Mesendoderm (in vitro differentiated cells): ENCODE results near the gene OR7C1. TPM values are rescaled to one million over a fixed set of nuclear protein-coding genes. Genes with fewer than 3 reads are reported as not detected.

Experiments used
- DNase-seq: peaks from one replicate; pipeline ENCODE4 v3.0.0; 2013
- H2AK5ac ChIP-seq: 2 replicates; pipeline ENCODE4 v1.6.1; 2013; ENCODE audit warnings: low read length, inconsistent platforms
- H2BK120ac ChIP-seq: 2 replicates; pipeline ENCODE4 v1.6.1; 2013; ENCODE audit warnings: low read depth, mild to moderate bottlenecking, low read length, moderate library complexity, mixed read lengths
- H2BK15ac ChIP-seq: replicated peaks from 2 replicates; pipeline ENCODE4 v1.6.1; 2013; ENCODE audit warnings: low read depth, mild to moderate bottlenecking, moderate library complexity
- H2BK5ac ChIP-seq: 2 replicates; pipeline ENCODE4 v1.6.1; 2013; ENCODE audit warnings: low read length, inconsistent platforms
- H3K18ac ChIP-seq: 2 replicates; pipeline ENCODE4 v1.6.1; 2013; ENCODE audit warnings: mild to moderate bottlenecking, low read length, mixed read lengths
- H3K23ac ChIP-seq: one replicate; pipeline ENCODE4 v1.6.1; 2013; ENCODE audit warnings: low read length
- H3K27ac ChIP-seq: 2 replicates; pipeline ENCODE4 v1.5.1; 2013; ENCODE audit warnings: low read depth, mild to moderate bottlenecking, inconsistent platforms, low read length, moderate library complexity
- H3K27me3 ChIP-seq: 2 replicates; pipeline ENCODE4 v1.6.1; 2013; ENCODE audit warnings: low read length, control low read depth, mild to moderate bottlenecking, inconsistent platforms; ENCODE audit not compliant: insufficient read depth, poor library complexity
- H3K36me3 ChIP-seq: 2 replicates; pipeline ENCODE4 v1.6.1; 2013; ENCODE audit warnings: low read length, inconsistent platforms; ENCODE audit not compliant: control insufficient read depth, insufficient read depth
- H3K4ac ChIP-seq: one replicate; pipeline ENCODE4 v1.6.1; 2013; ENCODE audit warnings: low read depth, mild to moderate bottlenecking, low read length, moderate library complexity
- H3K4me1 ChIP-seq: 2 replicates; pipeline ENCODE4 v1.6.1; 2013; ENCODE audit warnings: low read depth, low read length, inconsistent platforms; ENCODE audit not compliant: control insufficient read depth
- H3K4me2 ChIP-seq: 2 replicates; pipeline ENCODE4 v1.6.1; 2013; ENCODE audit warnings: low read length
- H3K4me3 ChIP-seq: 2 replicates; pipeline ENCODE4 v1.5.1; 2013; ENCODE audit warnings: mild to moderate bottlenecking, low read length
- H3K56ac ChIP-seq: one replicate; pipeline ENCODE4 v1.6.1; 2013; ENCODE audit warnings: low read length
- H3K79me1 ChIP-seq: 2 replicates; pipeline ENCODE4 v1.6.1; 2013; ENCODE audit warnings: low read length, inconsistent platforms
- H3K79me2 ChIP-seq: 2 replicates; pipeline ENCODE4 v1.6.1; 2013; ENCODE audit warnings: mild to moderate bottlenecking, low read length; ENCODE audit not compliant: control insufficient read depth, insufficient read depth
- H3K9ac ChIP-seq: 2 replicates; pipeline ENCODE4 v1.6.1; 2013; ENCODE audit warnings: low read length, inconsistent platforms
- H4K5ac ChIP-seq: one replicate; pipeline ENCODE4 v1.6.1; 2013; ENCODE audit warnings: low read length
- H4K8ac ChIP-seq: one replicate; pipeline ENCODE4 v1.6.1; 2013; ENCODE audit warnings: low read depth, mild to moderate bottlenecking, control low read depth, low read length, moderate library complexity
- WGBS: extraction: QIAGEN DNeasy Blood & Tissue Kit; methylation state at CpG from one replicate; pipeline ENCODE4 v1.1.7; 2013; ENCODE audit warnings: low lambda C conversion rate, missing lambda C conversion rate; ENCODE audit not compliant: insufficient coverage; ENCODE audit errors: extremely low coverage; 5-methylcytosine and 5-hydroxymethylcytosine counted together
- small RNA-seq: library from polyadenylated mRNA; stranded (forward); fragments of <200 nt; extraction: miRNeasy Mini kit (QIAGEN cat#:217004); gene quantifications from one replicate; pipeline ENCODE3, GENCODE V24; 2013; ENCODE audit not compliant: insufficient read depth

The OR7C1 gene

GRCh38 chr19:14762111-14762510 is 72.9 kb downstream of the OR7C1 start:
- Histone ChIP-seq H3K18ac (no peak overlapping the region), H3K79me1 (no peaks in the 10 kb centered on the region), H3K23ac (no peak overlapping the region), H3K27ac (no peak overlapping the region), H4K5ac (no peak overlapping the region), H3K4me3 (no peak overlapping the region), H4K8ac (no peak overlapping the region), H3K4ac (no peak overlapping the region), H3K79me2 (no peaks in the 10 kb centered on the region), H2AK5ac (no peak overlapping the region), H3K4me1 (no peaks in the 10 kb centered on the region), H3K4me2 (no peak overlapping the region), H3K27me3 (no peaks in the 10 kb centered on the region), H2BK15ac (no peak overlapping the region), H2BK120ac (no peak overlapping the region), H3K9ac (no peak overlapping the region), H3K56ac (no peak overlapping the region), H3K36me3 (no peaks in the 10 kb centered on the region), H2BK5ac (no peak overlapping the region)
- no peak for DNase-seq
- WGBS = no CpG with 5 or more reads among the region's 2 CpGs

GRCh38 chr19:14761607-14762006 is 73.4 kb downstream of the OR7C1 start:
- Histone ChIP-seq H3K23ac (no peak overlapping the region), H3K36me3 (no peaks in the 10 kb centered on the region), H2BK15ac (no peak overlapping the region), H2BK120ac (no peak overlapping the region), H2BK5ac (no peak overlapping the region), H4K5ac (no peak overlapping the region), H3K18ac (no peak overlapping the region), H3K4me2 (no peak overlapping the region), H3K56ac (no peak overlapping the region), H3K27me3 (no peaks in the 10 kb centered on the region), H2AK5ac (no peak overlapping the region), H3K4me3 (no peak overlapping the region), H3K9ac (no peak overlapping the region), H3K4me1 (no peaks in the 10 kb centered on the region), H3K79me1 (no peaks in the 10 kb centered on the region), H3K4ac (no peak overlapping the region), H4K8ac (no peak overlapping the region), H3K27ac (no peak overlapping the region), H3K79me2 (no peaks in the 10 kb centered on the region)
- DNase-seq = no peak
- WGBS = no CpG with 5 or more reads among the region's 5 CpGs

- Histone ChIP-seq H2AK5ac (no peak overlapping the region), H3K4me3 (no peak overlapping the region), H3K9ac (no peak overlapping the region), H2BK15ac (no peak overlapping the region), H3K4me1 (no peaks in the 10 kb centered on the region), H3K4me2 (peak overlapping the region; percentile 36), H3K36me3 (no peaks in the 10 kb centered on the region), H4K5ac (no peak overlapping the region), H3K18ac (no peak overlapping the region), H3K56ac (peak overlapping the region; percentile 56), H2BK120ac (no peak overlapping the region), H4K8ac (peak overlapping the region; percentile 44), H3K79me1 (no peaks in the 10 kb centered on the region), H3K79me2 (no peaks in the 10 kb centered on the region), H3K23ac (no peak overlapping the region), H3K4ac (no peak overlapping the region), H3K27ac (no peak overlapping the region), H3K27me3 (no peaks in the 10 kb centered on the region), H2BK5ac (no peak overlapping the region)
- DNase-seq = peak; percentile 39
- no CpG with 5 or more reads among the region's 16 CpGs for WGBS
Observed at GRCh38 chr19:14758816-14759215, 76.2 kb downstream of the OR7C1 start.

GRCh38 chr19:14748601-14749000 is 86.4 kb downstream of the OR7C1 start:
- no peak overlapping the region for H3K56ac ChIP-seq
- no peak overlapping the region for H3K9ac ChIP-seq
- H3K36me3 ChIP-seq = no peaks in the 10 kb centered on the region
- H3K4me1 ChIP-seq = no peaks in the 10 kb centered on the region
- H2BK15ac ChIP-seq = no peak overlapping the region
- H2BK120ac ChIP-seq = no peak overlapping the region
- no peaks in the 10 kb centered on the region for H3K27me3 ChIP-seq
- no peak overlapping the region for H2AK5ac ChIP-seq
- H3K27ac ChIP-seq = no peak overlapping the region
- H3K4me3 ChIP-seq = no peak overlapping the region
- H3K79me1 ChIP-seq = no peaks in the 10 kb centered on the region
- no peak overlapping the region for H2BK5ac ChIP-seq
- WGBS = no CpG with 5 or more reads among the region's 6 CpGs
- DNase-seq = no peak
- no peaks in the 10 kb centered on the region for H3K79me2 ChIP-seq
- H4K8ac ChIP-seq = no peak overlapping the region
- no peak overlapping the region for H4K5ac ChIP-seq
- no peak overlapping the region for H3K18ac ChIP-seq
- no peak overlapping the region for H3K4ac ChIP-seq
- no peak overlapping the region for H3K23ac ChIP-seq
- H3K4me2 ChIP-seq = no peak overlapping the region

Small RNAs within 50 kb of the gene (small RNA-seq; reads per million reads assigned to genes)
- gene AC005255.1 = not detected
